K562 (cell line): ENCODE data around the gene BMP6. TPM values are rescaled to one million over a fixed set of nuclear protein-coding genes. Genes with fewer than 3 reads are reported as not detected.

Experiments used
- ATAC-seq: fragments of 200-7000 bp; cut with Tn5 transposase; 3 replicates; pipeline ENCODE4 v1.9.1; 2020; ENCODE audit warnings: moderate library complexity
- BruUV-seq: library from RNA; stranded (reverse); fragments of 400-500 nt; replicated peaks from 2 replicates; lab custom pipeline; 2021; lab: Mats Ljungman, UMichigan
- CTCF ChIA-PET: fragments of 300-600 bp; formaldehyde crosslinking; extraction: SDS; loops from one replicate; lab custom pipeline; 2021; ENCODE audit warnings: low intra/inter-chr PET ratio; lab: Yijun Ruan, JAX
- POLR2A ChIA-PET: fragments of 300-600, 350-650 bp; sonication (Branson Sonifier 250); formaldehyde crosslinking; extraction: SDS; loops from one replicate; lab custom pipeline; 2021; ENCODE audit warnings: antibody characterized with exemption, inconsistent platforms; lab: Yijun Ruan, JAX
- DNase-seq, 4 experiments: peaks; one replicate each; pipeline versions ENCODE4 v3.0.0 to v3.0.0-alpha.2; 2011 to 2018; ENCODE audit warnings: low spot score in 3 of 4, mixed read lengths in 3 of 4; ENCODE audit errors: extremely low read depth in 1 of 4
- FAIRE-seq: peaks from 2 replicates; lab custom pipeline; 2011; peaks lifted over from hg19 to GRCh38; lab: Jason Lieb, UNC
- H2AFZ ChIP-seq: 2 replicates; pipeline ENCODE4 v1.6.0; 2011; ENCODE audit warnings: low read depth, low read length, control low read depth, inconsistent platforms
- H3K27ac ChIP-seq: fragments of 200-600 bp; 3 replicates; pipeline ENCODE4 v1.8.0; 2011; ENCODE audit warnings: low read depth, mild to moderate bottlenecking, control low read depth, inconsistent platforms, low read length, moderate library complexity, mixed read lengths; ENCODE audit errors: extremely low read depth
- H3K27me3 ChIP-seq, 2 experiments: fragments of 300-600 bp in 1 of 2; 2 replicates in 1 of 2; 3 replicates in 1 of 2; pipeline versions ENCODE4 v1.6.0 to v1.8.0; 2011; ENCODE audit warnings: inconsistent platforms in 2 of 2, low read length in 2 of 2, mild to moderate bottlenecking in 1 of 2, mixed read lengths in 1 of 2, moderate library complexity in 1 of 2; ENCODE audit not compliant: control insufficient read depth in 2 of 2, insufficient read depth in 2 of 2
- H3K36me3 ChIP-seq: fragments of 300-600 bp; 3 replicates; pipeline ENCODE4 v1.8.0; 2011; ENCODE audit warnings: mild to moderate bottlenecking, low read length, inconsistent platforms; ENCODE audit not compliant: control insufficient read depth, insufficient read depth
- H3K4me1 ChIP-seq, 2 experiments: fragments of 200-600 bp in 1 of 2; replicated peaks in 1 of 2; 2 replicates in 1 of 2; 3 replicates in 1 of 2; pipeline versions ENCODE4 v1.5.1 to v1.8.0; 2011; ENCODE audit warnings: inconsistent platforms in 2 of 2, low read length in 2 of 2, mild to moderate bottlenecking in 1 of 2, mixed read lengths in 1 of 2, moderate library complexity in 1 of 2; ENCODE audit not compliant: control insufficient read depth in 2 of 2, insufficient read depth in 2 of 2
- H3K4me2 ChIP-seq: 2 replicates; pipeline ENCODE4 v1.6.1; 2011; ENCODE audit warnings: low read length, control low read depth, inconsistent platforms, mixed read lengths; ENCODE audit not compliant: insufficient read depth
- H3K4me3 ChIP-seq: fragments of 200-600 bp; sonication (generic), shearing (Covaris generic); 2 replicates; pipeline ENCODE4 v1.5.1; 2016; ENCODE audit warnings: control low read depth, inconsistent platforms
- H3K79me2 ChIP-seq: fragments of 200-600 bp; 3 replicates; pipeline ENCODE4 v1.8.0; 2011; ENCODE audit warnings: low read length, inconsistent platforms; ENCODE audit not compliant: control insufficient read depth, insufficient read depth
- H3K9ac ChIP-seq, 2 experiments: 2 replicates each; pipeline versions ENCODE4 v1.6.0 to v1.6.1; 2011; ENCODE audit warnings: low read depth in 2 of 2, low read length in 2 of 2, control low read depth in 1 of 2, inconsistent platforms in 1 of 2, mild to moderate bottlenecking in 1 of 2, mixed read lengths in 1 of 2; ENCODE audit not compliant: insufficient read depth in 1 of 2
- H3K9me1 ChIP-seq: one replicate; pipeline ENCODE4 v1.6.0; 2011; ENCODE audit warnings: inconsistent platforms, mild to moderate bottlenecking, low read length, moderate library complexity; ENCODE audit not compliant: control insufficient read depth, insufficient read depth
- H3K9me3 ChIP-seq: replicated peaks from 2 replicates; pipeline ENCODE4 v1.5.1; 2011; ENCODE audit warnings: low read depth, low read length, inconsistent platforms; ENCODE audit not compliant: control insufficient read depth, insufficient read depth
- H4K20me1 ChIP-seq: replicated peaks from 2 replicates; pipeline ENCODE4 v1.6.1; 2011; ENCODE audit warnings: low read length, inconsistent platforms, mixed read lengths; ENCODE audit not compliant: control insufficient read depth, insufficient read depth
- CBFA2T2 ChIP-seq: fragments of 450-650 bp; conservative IDR thresholded peaks from 2 replicates; pipeline ENCODE4 v1.6.1; 2017; ENCODE audit warnings: mild to moderate bottlenecking
- CBX2 ChIP-seq: fragments of 200-600 bp; sonication (generic); IDR thresholded peaks from one replicate; pipeline ENCODE4 v1.6.1; 2012; ENCODE audit warnings: mild to moderate bottlenecking, low read length, inconsistent platforms; ENCODE audit not compliant: insufficient read depth, poor library complexity, severe bottlenecking
- CEBPG ChIP-seq, 3 experiments: fragments of 200-800 bp in 1 of 3; sonication (Bioruptor generic) in 1 of 3; sonication (generic) in 1 of 3; formaldehyde crosslinking in 1 of 3; IDR thresholded peaks in 2 of 3; conservative IDR thresholded peaks in 1 of 3; 2 replicates each; pipeline versions ENCODE4 v1.6.1 to v1.8.0; 2016 to 2022; ENCODE audit warnings: missing compliant biosample characterization in 2 of 3, missing genetic modification characterization in 2 of 3, mild to moderate bottlenecking in 1 of 3, missing genetic modification reagents in 1 of 3
- DNMT1 ChIP-seq: fragments of 450-650 bp; IDR thresholded peaks from 2 replicates; pipeline ENCODE4 v1.6.1; 2016; ENCODE audit warnings: antibody characterized with exemption, mild to moderate bottlenecking
- FUS ChIP-seq: fragments of 200-400 bp; formaldehyde crosslinking; optimal IDR thresholded peaks from 2 replicates; pipeline ENCODE3; 2017; ENCODE audit warnings: low read depth, low read length
- KAT2B ChIP-seq: IDR thresholded peaks from one replicate; pipeline ENCODE4 v1.6.1; 2012; ENCODE audit warnings: low read depth, mild to moderate bottlenecking, control low read depth, inconsistent platforms, low read length, moderate library complexity
- MCM3 ChIP-seq: fragments of 450-650 bp; IDR thresholded peaks from 2 replicates; pipeline ENCODE4 v1.6.1; 2016
- POLR2AphosphoS5 ChIP-seq: IDR thresholded peaks from 2 replicates; pipeline ENCODE4 v1.6.1; 2011; ENCODE audit warnings: mild to moderate bottlenecking, low read depth, low read length, moderate library complexity; ENCODE audit not compliant: control insufficient read depth, insufficient read depth
- PURB ChIP-seq: sonication (generic); formaldehyde crosslinking; IDR thresholded peaks from 2 replicates; pipeline ENCODE4 v1.9.0; 2021; ENCODE audit warnings: low read depth, mild to moderate bottlenecking, missing genetic modification reagents
- RAD21 ChIP-seq, 2 experiments: fragments of 250-450 bp in 1 of 2; fragments of 450-650 bp in 1 of 2; sonication (Bioruptor Pico) in 1 of 2; formaldehyde crosslinking in 1 of 2; IDR thresholded peaks in 1 of 2; conservative IDR thresholded peaks in 1 of 2; 2 replicates each; pipeline versions ENCODE4 v1.4.0 to v1.8.0; 2020 to 2022; ENCODE audit warnings: mild to moderate bottlenecking in 2 of 2, moderate library complexity in 1 of 2
- TAF15 ChIP-seq: fragments of 200-400 bp; formaldehyde crosslinking; IDR thresholded peaks from 2 replicates; pipeline ENCODE4 v1.6.1; 2017; ENCODE audit warnings: mild to moderate bottlenecking, low read depth, low read length, moderate library complexity
- XRCC4 ChIP-seq: IDR thresholded peaks from one replicate; pipeline ENCODE4 v1.6.1; 2011; ENCODE audit not compliant: insufficient read depth, insufficient read length; ENCODE audit errors: extremely low read depth
- ZNF384 ChIP-seq: IDR thresholded peaks from 2 replicates; pipeline ENCODE4 v1.6.1; 2012; ENCODE audit warnings: low read depth, low read length, improper control_type of control experiment
- WGBS: fragments of 100-300 bp; shearing (Covaris generic); methylation state at CpG from one replicate; pipeline ENCODE4 v1.1.6; 2016; ENCODE audit warnings: low coverage, mixed read lengths; ENCODE audit not compliant: insufficient coverage; ENCODE audit errors: missing lambda C conversion rate; 5-methylcytosine and 5-hydroxymethylcytosine counted together
- in situ Hi-C: fragments of 300-500 bp; cut with MboI; formaldehyde crosslinking; loops from 4 replicates; pipeline ENCODE4 v1.15.0; 2018; ENCODE audit warnings: inconsistent platforms, mixed read lengths
- intact Hi-C: fragments of 100-400 bp; cut with micrococcal nuclease; formaldehyde crosslinking; loops from 2 replicates; pipeline ENCODE4 v1.14.2; 2022
- polyA plus RNA-seq, 8 experiments: library from polyadenylated mRNA; depleted of rRNA in 4 of 8; stranded (reverse) in 5 of 8; unstranded in 3 of 8; fragments of >200 nt; fragmentation: Nextera tagmentation in 2 of 8; fragmentation: Illumina TruSeq in 1 of 8; extraction: Ambion mirVana in 2 of 8; extraction: Trizol in 1 of 8; gene quantifications; 2 replicates each; pipeline versions ENCODE4 v1.2.1 to v1.2.3, GENCODE V29; 2011 to 2014; ENCODE audit warnings: inconsistent platforms in 1 of 8, missing spikeins in 1 of 8
- total RNA-seq, 7 experiments: library from RNA; depleted of rRNA in 6 of 7; stranded (reverse); fragments of >200 nt in 6 of 7; fragmentation: Illumina TruSeq in 2 of 7; extraction: Trizol in 2 of 7; gene quantifications; 2 replicates each; pipeline versions ENCODE4 v1.2.1 to v1.2.3, GENCODE V29; 2011 to 2021; ENCODE audit warnings: low replicate concordance in 1 of 7
- TF ChIP-seq, protein P1 (sequence below): fragments of 450-650 bp; formaldehyde crosslinking; IDR thresholded peaks from 2 replicates; pipeline ENCODE4 v1.4.0; 2020; ENCODE audit warnings: mild to moderate bottlenecking, moderate library complexity

The BMP6 gene
- total and polyA plus RNA-seq, 9 of the 15 experiments (the other 6 are each of a cell fraction or from before 2014, with no cell fraction given), result 0.01 to 0.13 (median 0.06) TPM; not detected in 3

GRCh38 chr6:7912736-7913517 is 187.0 kb downstream of the BMP6 start:
- intact Hi-C loops (loop anchor here (5.0 kb wide), 2 partner anchors 64 to 149 kb away; partner anchors contain the start of gene BLOC1S5), in situ Hi-C loops (no loop called here)
- peaks cover 15 to 35% of the 10 kb centered on the region in 2 experiments; a peak in 4 of 5 replicates for H3K27me3 ChIP-seq
- H3K4me1 ChIP-seq, result peaks cover 19 to 49% of the 10 kb centered on the region in 2 experiments
- ATAC-seq (peak; percentile 5), DNase-seq (peak; percentile 48 to 77 (median 63)), FAIRE-seq (peak; percentile 54)
- no peaks in the 10 kb centered on the region for H3K9me3 ChIP-seq
- H3K4me3 ChIP-seq, result no peak overlapping the region
- H3K4me2 ChIP-seq, result 0 out of 2 replicates have a peak overlapping the region, but pooled peaks have one; percentile 9
- H3K79me2 ChIP-seq, result peaks cover 23% of the 10 kb centered on the region
- H4K20me1 ChIP-seq, result peaks cover 5% of the 10 kb centered on the region
- CTCF ChIA-PET, result no interaction called here
- H3K9me1 ChIP-seq, result no peaks in the 10 kb centered on the region
- POLR2A ChIA-PET, result interaction anchor here (4.5 kb wide), 1 partner anchor 13 kb away, joined by 29 read pairs; no protein-coding TSS in a partner anchor
- peak overlapping the region in 1 of 2 experiments; percentile 38; a peak in 1 of 4 replicates for H3K9ac ChIP-seq
- no peak overlapping the region for H3K27ac ChIP-seq
- peaks cover 7% of the 10 kb centered on the region; the same call in 1 of the 3 replicates for H3K36me3 ChIP-seq
- WGBS, result under 1% methylated on average over 8 of the region's 8 CpGs
- BruUV-seq, result no TSS peak
- 0 out of 2 replicates have a peak overlapping the region, but pooled peaks have one; percentile 9 for H2AFZ ChIP-seq
- TF ChIP-seq CBFA2T2 (peak; percentile 49), KAT2B (no peak), XRCC4 (no peak), DNMT1 (no peak), MCM3 (no peak), CBX2 (no peak), RAD21 (CRISPR knock-in tag; conservative IDR thresholded peaks at IDR 0.05 in 1 of 2, IDR thresholded peaks at IDR 0.05 in 1 of 2) (no peak), CEBPG (CRISPR knock-in tag; IDR thresholded peaks at IDR 0.05) (no peak), CEBPG (tag; conservative IDR thresholded peaks at IDR 0.05 in 1 of 2, IDR thresholded peaks at IDR 0.05 in 1 of 2) (no peak), FUS (no peak), POLR2AphosphoS5 (no peak), PURB (no peak), ZNF384 (no peak), TAF15 (no peak)
- TF ChIP-seq, protein P1, sequence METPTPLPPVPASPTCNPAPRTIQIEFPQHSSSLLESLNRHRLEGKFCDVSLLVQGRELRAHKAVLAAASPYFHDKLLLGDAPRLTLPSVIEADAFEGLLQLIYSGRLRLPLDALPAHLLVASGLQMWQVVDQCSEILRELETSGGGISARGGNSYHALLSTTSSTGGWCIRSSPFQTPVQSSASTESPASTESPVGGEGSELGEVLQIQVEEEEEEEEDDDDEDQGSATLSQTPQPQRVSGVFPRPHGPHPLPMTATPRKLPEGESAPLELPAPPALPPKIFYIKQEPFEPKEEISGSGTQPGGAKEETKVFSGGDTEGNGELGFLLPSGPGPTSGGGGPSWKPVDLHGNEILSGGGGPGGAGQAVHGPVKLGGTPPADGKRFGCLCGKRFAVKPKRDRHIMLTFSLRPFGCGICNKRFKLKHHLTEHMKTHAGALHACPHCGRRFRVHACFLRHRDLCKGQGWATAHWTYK (CRISPR knock-in tag), result no peak
